ENCODE results near the gene SNTG2. TPM values are rescaled to one million over a fixed set of nuclear protein-coding genes. Genes with fewer than 3 reads are reported as not detected.

SNTG2 gene
- total RNA-seq, 1 donor from 2014 or later = 4.4 TPM

- intact Hi-C loops (cut with DNase I) = no loop called here
- ATAC-seq (no peak), DNase-seq (ENCODE audit: low spot score) (no peak)
Measured at GRCh38 chr2:1028831-1029230, 78.2 kb downstream of the SNTG2 start.

- intact Hi-C loops (cut with DNase I) = no loop called here
- ATAC-seq (no peak), DNase-seq (ENCODE audit: low spot score) (no peak)
Measured at GRCh38 chr2:1032030-1032429, 81.4 kb downstream of the SNTG2 start.

GRCh38 chr2:1033069-1033468, 82.4 kb downstream of the SNTG2 start:
- no peak for ATAC-seq
- intact Hi-C loops (cut with DNase I) = no loop called here
- DNase-seq (ENCODE audit: low spot score) = no peak

GRCh38 chr2:1037066-1037465, 86.4 kb downstream of the SNTG2 start:
- intact Hi-C loops (cut with DNase I) = no loop called here
- no peak for DNase-seq (ENCODE audit: low spot score)
- ATAC-seq = no peak

- DNase-seq (ENCODE audit: low spot score) = no peak
- intact Hi-C loops (cut with DNase I) = no loop called here
- ATAC-seq = no peak
Measured at GRCh38 chr2:1039549-1039948, 88.9 kb downstream of the SNTG2 start.

GRCh38 chr2:1041012-1041805, 90.6 kb downstream of the SNTG2 start:
- DNase-seq (ENCODE audit: low spot score) = no peak
- no peak for ATAC-seq
- intact Hi-C loops (cut with DNase I) = no loop called here

GRCh38 chr2:1045109-1045508, 94.5 kb downstream of the SNTG2 start:
- intact Hi-C loops (cut with DNase I) = no loop called here
- DNase-seq (ENCODE audit: low spot score) (no peak), ATAC-seq (no peak)

- no peak for ATAC-seq
- no peak for DNase-seq (ENCODE audit: low spot score)
- intact Hi-C loops (cut with DNase I) = no loop called here
Measured at GRCh38 chr2:1046067-1046466, 95.4 kb downstream of the SNTG2 start.

GRCh38 chr2:1047485-1047884, 96.8 kb downstream of the SNTG2 start:
- ATAC-seq (no peak), DNase-seq (ENCODE audit: low spot score) (no peak)
- intact Hi-C loops (cut with DNase I) = no loop called here

GRCh38 chr2:1049691-1050090, 99.0 kb downstream of the SNTG2 start:
- intact Hi-C loops (cut with DNase I) = no loop called here
- DNase-seq (ENCODE audit: low spot score) (no peak), ATAC-seq (no peak)

- intact Hi-C loops (cut with DNase I) = no loop called here
- no peak for ATAC-seq
- DNase-seq (ENCODE audit: low spot score) = no peak
Measured at GRCh38 chr2:1051075-1051474, 100.4 kb downstream of the SNTG2 start.

- intact Hi-C loops (cut with DNase I) = no loop called here
- no peak for ATAC-seq
- no peak for DNase-seq (ENCODE audit: low spot score)
Measured at GRCh38 chr2:1052771-1053191, 102.1 kb downstream of the SNTG2 start.

- intact Hi-C loops (cut with DNase I) = no loop called here
- ATAC-seq (no peak), DNase-seq (ENCODE audit: low spot score) (no peak)
Measured at GRCh38 chr2:1053786-1054185, 103.1 kb downstream of the SNTG2 start.

GRCh38 chr2:1054399-1054798, 103.8 kb downstream of the SNTG2 start:
- intact Hi-C loops (cut with DNase I) = no loop called here
- DNase-seq (ENCODE audit: low spot score) = no peak
- ATAC-seq = no peak

GRCh38 chr2:1055014-1055595, 104.5 kb downstream of the SNTG2 start:
- intact Hi-C loops (cut with DNase I) = no loop called here
- DNase-seq (ENCODE audit: low spot score) (no peak), ATAC-seq (no peak)

- DNase-seq (ENCODE audit: low spot score) = no peak
- intact Hi-C loops (cut with DNase I) = no loop called here
- ATAC-seq = no peak
Measured at GRCh38 chr2:1060372-1060771, 109.7 kb downstream of the SNTG2 start.

GRCh38 chr2:1060987-1061386, 110.3 kb downstream of the SNTG2 start:
- ATAC-seq (no peak), DNase-seq (ENCODE audit: low spot score) (no peak)
- intact Hi-C loops (cut with DNase I) = no loop called here

GRCh38 chr2:1068241-1068640, 117.6 kb downstream of the SNTG2 start:
- DNase-seq (ENCODE audit: low spot score) = no peak
- intact Hi-C loops (cut with DNase I) = no loop called here

GRCh38 chr2:1068822-1069221, 118.2 kb downstream of the SNTG2 start:
- DNase-seq (ENCODE audit: low spot score) (no peak), ATAC-seq (no peak)
- intact Hi-C loops (cut with DNase I) = no loop called here

More at GRCh38 chr2:1068241-1068640, 117.6 kb downstream of the SNTG2 start:
- no peak for ATAC-seq

GRCh38 chr2:1069847-1070246, 119.2 kb downstream of the SNTG2 start:
- no peak for ATAC-seq
- no peak for DNase-seq (ENCODE audit: low spot score)
- intact Hi-C loops (cut with DNase I) = no loop called here

- intact Hi-C loops (cut with DNase I) = no loop called here
- ATAC-seq = no peak
- no peak for DNase-seq (ENCODE audit: low spot score)
Measured at GRCh38 chr2:1070601-1071000, 120.0 kb downstream of the SNTG2 start.
